GM12864 (cell line): Measurements from ENCODE around the gene ALDH1L1.

Experiments
- DNase-seq: peaks from one replicate; pipeline ENCODE4 v3.0.0-alpha.2; 2011; ENCODE audit warnings: low read depth
- H3K4me3 ChIP-seq: 2 replicates; pipeline ENCODE4 v1.5.1; 2011; ENCODE audit warnings: mild to moderate bottlenecking, low read depth, low read length, control low read depth
- CTCF ChIP-seq: IDR thresholded peaks from 2 replicates; pipeline ENCODE4 v1.5.1; 2011; ENCODE audit warnings: low read depth, mild to moderate bottlenecking, moderate library complexity, low read length, control low read depth, inconsistent platforms; ENCODE audit errors: missing control alignments

The ALDH1L1 gene

GRCh38 chr3:126106336-126107202 lies 73.8 kb downstream of the ALDH1L1 start:
- no peak for DNase-seq
- no peak overlapping the region for H3K4me3 ChIP-seq

GRCh38 chr3:126105691-126106187 lies 74.6 kb downstream of the ALDH1L1 start:
- no peak for TF ChIP-seq CTCF
- DNase-seq, result no peak
- no peak overlapping the region for H3K4me3 ChIP-seq

More at GRCh38 chr3:126106336-126107202, 73.8 kb downstream of the ALDH1L1 start:
- TF ChIP-seq CTCF, result no peak

- no peak for TF ChIP-seq CTCF
- no peak for DNase-seq
- no peak overlapping the region for H3K4me3 ChIP-seq
Observed at GRCh38 chr3:126104742-126105605, 75.4 kb downstream of the ALDH1L1 start.

GRCh38 chr3:126104028-126104635 lies 76.3 kb downstream of the ALDH1L1 start:
- no peak for TF ChIP-seq CTCF
- no peak overlapping the region for H3K4me3 ChIP-seq
- DNase-seq, result no peak

GRCh38 chr3:126103121-126104027 lies 77.0 kb downstream of the ALDH1L1 start:
- DNase-seq, result no peak
- peak; percentile 47 for TF ChIP-seq CTCF
- H3K4me3 ChIP-seq, result no peak overlapping the region

GRCh38 chr3:126102530-126102951 lies 77.8 kb downstream of the ALDH1L1 start:
- H3K4me3 ChIP-seq, result no peak overlapping the region
- no peak for TF ChIP-seq CTCF
- no peak for DNase-seq
